Subcutaneous adipose tissue (tissue), 4 donors: ENCODE results near the gene LTA. TPM values are rescaled to one million over a fixed set of nuclear protein-coding genes. Genes with fewer than 3 reads are reported as not detected.

ENCODE experiments used
- CTCF ChIP-seq: fragments of 450-650 bp; IDR thresholded peaks from one replicate; pipeline ENCODE4 v1.5.1; 2016; ENCODE audit warnings: low read depth, mild to moderate bottlenecking, control low read depth, antibody characterized with exemption, moderate library complexity
- total RNA-seq, 4 donors: library from RNA; depleted of rRNA; stranded (reverse); fragments of >200 nt; gene quantifications; one replicate each; pipeline ENCODE4 v1.1.0, GENCODE V29; 2016

Gene LTA
- total RNA-seq, 4 donors from 2014 or later, result not detected

GRCh38 chr6:31567531-31568370, 4.3 kb upstream of the LTA start:
- TF ChIP-seq CTCF, result no peak

- TF ChIP-seq CTCF, result no peak
Measured at GRCh38 chr6:31568537-31568961, 3.5 kb upstream of the LTA start.

GRCh38 chr6:31569861-31570536, 2.1 kb upstream of the LTA start:
- no peak for TF ChIP-seq CTCF

GRCh38 chr6:31573239-31574105, 1.4 kb downstream of the LTA start:
- TF ChIP-seq CTCF, result no peak

GRCh38 chr6:31574106-31575061, 2.3 kb downstream of the LTA start:
- TF ChIP-seq CTCF, result no peak

- TF ChIP-seq CTCF, result no peak
Measured at GRCh38 chr6:31575335-31575901, 3.3 kb downstream of the LTA start, which contains the start of gene TNF. Gene TNF (plus strand): TSS chr6:31575565. CDS start chr6:31575742, 177 bp downstream.
